Measurements from ENCODE around the gene PARP9. TPM values are rescaled to one million over a fixed set of nuclear protein-coding genes. Genes with fewer than 3 reads are reported as not detected.
A peak's percentile ranks its signal among the peaks of the same experiment; 100 is the strongest.

PARP9 gene
- polyA plus RNA-seq (ENCODE audit: insufficient read length): 17.4 TPM
- long read RNA-seq, donor 1: 0 reads
- long read RNA-seq, donor 2, partial matches to known transcripts: 5 of 5 reads
- long read RNA-seq, donor 2, other reads (novel, unspliced or antisense): 0 of 5 reads
- long read RNA-seq, donor 3: 0 reads
- long read RNA-seq, donor 4: 0 reads
- long read RNA-seq, donor 5, full-length matches to known transcripts: 3 of 3 reads
- long read RNA-seq, donor 5, partial matches to known transcripts: 0 of 3 reads
- long read RNA-seq, donor 5, other reads (novel, unspliced or antisense): 0 of 3 reads
- long read RNA-seq, donor 6: 0 reads
- long read RNA-seq, donor 7: 0 reads
- long read RNA-seq, donor 8: 0 reads

GRCh38 chr3:122564155-122564912, at the start of gene PARP9, which contains the start of gene DTX3L:
Gene PARP9 (minus strand): TSS chr3:122564300. CDS start chr3:122559620, 4,680 bp downstream.
Gene DTX3L (plus strand): TSS chr3:122564338. CDS start chr3:122564427, 89 bp downstream.
- DNase-seq: peak; percentile 74

- no peak for DNase-seq
Observed at GRCh38 chr3:122612696-122613095, 48.6 kb upstream of the PARP9 start.

- DNase-seq: no peak
Observed at GRCh38 chr3:122609798-122610559, 45.9 kb upstream of the PARP9 start.

GRCh38 chr3:122608916-122609315, 44.8 kb upstream of the PARP9 start:
- DNase-seq: no peak

- no peak for DNase-seq
Observed at GRCh38 chr3:122606330-122606729, 42.2 kb upstream of the PARP9 start.

GRCh38 chr3:122603056-122603455, 39.0 kb upstream of the PARP9 start:
- DNase-seq: no peak

GRCh38 chr3:122602011-122602710, 38.1 kb upstream of the PARP9 start:
- no peak for DNase-seq

GRCh38 chr3:122598556-122598955, 34.5 kb upstream of the PARP9 start:
- no peak for DNase-seq

- DNase-seq: no peak
Observed at GRCh38 chr3:122598151-122598550, 34.1 kb upstream of the PARP9 start.

- DNase-seq: no peak
Observed at GRCh38 chr3:122594025-122594424, 29.9 kb upstream of the PARP9 start.

GRCh38 chr3:122590610-122591009, 26.5 kb upstream of the PARP9 start:
- DNase-seq: no peak

- no peak for DNase-seq
Observed at GRCh38 chr3:122589297-122589696, 25.2 kb upstream of the PARP9 start.

GRCh38 chr3:122587572-122587971, 23.5 kb upstream of the PARP9 start:
- DNase-seq: no peak

- DNase-seq: no peak
Observed at GRCh38 chr3:122586773-122587485, 22.8 kb upstream of the PARP9 start.

GRCh38 chr3:122586098-122586497, 22.0 kb upstream of the PARP9 start:
- no peak for DNase-seq

GRCh38 chr3:122582390-122582789, 18.3 kb upstream of the PARP9 start:
- no peak for DNase-seq

GRCh38 chr3:122581622-122582021, 17.5 kb upstream of the PARP9 start:
- DNase-seq: no peak

- DNase-seq: no peak
Observed at GRCh38 chr3:122580470-122580869, 16.4 kb upstream of the PARP9 start.

- no peak for DNase-seq
Observed at GRCh38 chr3:122578069-122578740, 14.1 kb upstream of the PARP9 start.

GRCh38 chr3:122577409-122578031, 13.4 kb upstream of the PARP9 start, which contains the start of gene PARP15:
Gene PARP15 (plus strand): TSS chr3:122577650. CDS start chr3:122577668, 18 bp downstream.
- no peak for DNase-seq

All from left kidney (tissue), 8 donors.